K562 (cell line): ENCODE data around the gene VSIG10. TPM values are rescaled to one million over a fixed set of nuclear protein-coding genes. Genes with fewer than 3 reads are reported as not detected.
A peak's percentile ranks its signal among the peaks of the same experiment; 100 is the strongest.

Experiments
- CHD4 ChIP-seq: fragments of 200-600 bp; sonication (generic); IDR thresholded peaks from 3 replicates; pipeline ENCODE4 v1.6.1; 2012; ENCODE audit warnings: low read depth, mild to moderate bottlenecking, mixed read lengths, low read length, inconsistent platforms; ENCODE audit not compliant: insufficient read depth, insufficient replicate concordance, poor library complexity, severe bottlenecking
- HMGN3 ChIP-seq: IDR thresholded peaks from 2 replicates; pipeline ENCODE4 v1.6.1; 2011; ENCODE audit warnings: borderline replicate concordance, low read depth, mild to moderate bottlenecking, mixed read lengths, low read length; ENCODE audit not compliant: insufficient read length; ENCODE audit errors: extremely low read depth
- KAT7 ChIP-seq: sonication (generic); formaldehyde crosslinking; IDR thresholded peaks from 2 replicates; pipeline ENCODE4 v1.8.0; 2022; ENCODE audit warnings: missing genetic modification reagents, mild to moderate bottlenecking, borderline replicate concordance
- PYGO2 ChIP-seq: fragments of 450-650 bp; IDR thresholded peaks from 2 replicates; pipeline ENCODE4 v1.6.1; 2016; ENCODE audit warnings: mild to moderate bottlenecking, missing genetic modification characterization, moderate library complexity, missing compliant biosample characterization
- RBM25 ChIP-seq: fragments of 200-400 bp; formaldehyde crosslinking; IDR thresholded peaks from 2 replicates; pipeline ENCODE4 v1.6.1; 2018; ENCODE audit warnings: low read length, low read depth, moderate library complexity; ENCODE audit not compliant: severe bottlenecking
- SPI1 ChIP-seq: IDR thresholded peaks from 2 replicates; pipeline ENCODE4 v1.6.1; 2011; ENCODE audit warnings: low read depth, low read length, control low read depth, borderline replicate concordance
- SRF ChIP-seq, 2 experiments: fragments of 250-450, 450-650 bp in 1 of 2; sonication (Bioruptor Pico) in 1 of 2; sonication (generic) in 1 of 2; formaldehyde crosslinking; IDR thresholded peaks; 2 replicates each; pipeline versions ENCODE4 v1.5.0 to v1.5.1; 2020 to 2022; ENCODE audit warnings: mild to moderate bottlenecking in 1 of 2, missing genetic modification reagents in 1 of 2
- UBTF ChIP-seq, 2 experiments: IDR thresholded peaks; 2 replicates each; pipeline ENCODE4 v1.6.1; 2012; ENCODE audit warnings: improper control_type of control experiment in 2 of 2, low read depth in 2 of 2, low read length in 2 of 2, borderline replicate concordance in 1 of 2
- ZBTB40 ChIP-seq, 2 experiments: fragments of 450-650 bp in 1 of 2; sonication (generic) in 1 of 2; formaldehyde crosslinking in 1 of 2; IDR thresholded peaks; 2 replicates each; pipeline versions ENCODE4 v1.7.1 to v1.9.0; 2016 to 2022; ENCODE audit warnings: inconsistent platforms in 1 of 2, mild to moderate bottlenecking in 1 of 2, missing genetic modification reagents in 1 of 2
- ZNF217 ChIP-seq: sonication (generic); formaldehyde crosslinking; IDR thresholded peaks from 2 replicates; pipeline ENCODE4 v1.8.0; 2022; ENCODE audit warnings: mild to moderate bottlenecking, missing genetic modification reagents
- polyA plus RNA-seq, 8 experiments: library from polyadenylated mRNA; depleted of rRNA in 4 of 8; stranded (reverse) in 5 of 8; unstranded in 3 of 8; fragments of >200 nt; fragmentation: Nextera tagmentation in 2 of 8; fragmentation: Illumina TruSeq in 1 of 8; extraction: Ambion mirVana in 2 of 8; extraction: Trizol in 1 of 8; gene quantifications; 2 replicates each; pipeline versions ENCODE4 v1.2.1 to v1.2.3, GENCODE V29; 2011 to 2014; ENCODE audit warnings: inconsistent platforms in 1 of 8, missing spikeins in 1 of 8
- total RNA-seq, 7 experiments: library from RNA; depleted of rRNA in 6 of 7; stranded (reverse); fragments of >200 nt in 6 of 7; fragmentation: Illumina TruSeq in 2 of 7; extraction: Trizol in 2 of 7; gene quantifications; 2 replicates each; pipeline versions ENCODE4 v1.2.1 to v1.2.3, GENCODE V29; 2011 to 2021; ENCODE audit warnings: low replicate concordance in 1 of 7

VSIG10 gene
- total and polyA plus RNA-seq, 9 of the 15 experiments (the other 6 are each of a cell fraction or from before 2014, with no cell fraction given), result 4.1 to 8.8 (median 4.7) TPM

- TF ChIP-seq ZBTB40 (IDR thresholded peaks at IDR 0.05), result no peak
- TF ChIP-seq ZBTB40 (CRISPR knock-in tag; IDR thresholded peaks at IDR 0.05), result no peak
- TF ChIP-seq PYGO2 (tag), result no peak
- no peak for TF ChIP-seq SPI1
- 0 out of 2 replicates have a peak, but pooled peaks have one; percentile 35 for TF ChIP-seq KAT7 (CRISPR knock-in tag)
- TF ChIP-seq UBTF (IDR thresholded peaks at IDR 0.05; ENCODE audit: borderline replicate concordance in 1 of 2, low read depth in 2 of 2, low read length in 2 of 2), result 0 out of 4 replicates have a peak, but pooled peaks of 1 of the 2 experiments have one; percentile 72
- TF ChIP-seq CHD4, result no peak
- no peak for TF ChIP-seq ZNF217 (CRISPR knock-in tag)
- no peak for TF ChIP-seq RBM25
- no peak for TF ChIP-seq SRF (CRISPR knock-in tag; IDR thresholded peaks at IDR 0.05)
- peak; percentile 26 for TF ChIP-seq HMGN3
These were observed at the start of gene VSIG10 (continued) for GRCh38 chr12:118103601-118104382.
